ENCODE data around the gene PAPPA.

- TF ChIP-seq CTCF (conservative IDR thresholded peaks at IDR 0.05; ENCODE audit: low read length) (no peak), EZH2phosphoT487 (IDR thresholded peaks at IDR 0.05; ENCODE audit: borderline replicate concordance) (no peak)
Observed at GRCh38 chr9:116369706-116370105, 216.1 kb downstream of the PAPPA start.
